Activated T-helper 1 cell treated with anti-CD3 and anti-CD28 coated beads, Interleukin-2, amount 50 U/mL, for 16 hours (primary cell): ENCODE results near the gene SUN1.

Experiments
- DNase-seq, 2 donors: peaks; one replicate each; pipeline ENCODE4 v3.0.0-alpha.2; 2020; ENCODE audit warnings: low read depth in 1 of 2, low spot score in 1 of 2

The SUN1 gene

DNA sequence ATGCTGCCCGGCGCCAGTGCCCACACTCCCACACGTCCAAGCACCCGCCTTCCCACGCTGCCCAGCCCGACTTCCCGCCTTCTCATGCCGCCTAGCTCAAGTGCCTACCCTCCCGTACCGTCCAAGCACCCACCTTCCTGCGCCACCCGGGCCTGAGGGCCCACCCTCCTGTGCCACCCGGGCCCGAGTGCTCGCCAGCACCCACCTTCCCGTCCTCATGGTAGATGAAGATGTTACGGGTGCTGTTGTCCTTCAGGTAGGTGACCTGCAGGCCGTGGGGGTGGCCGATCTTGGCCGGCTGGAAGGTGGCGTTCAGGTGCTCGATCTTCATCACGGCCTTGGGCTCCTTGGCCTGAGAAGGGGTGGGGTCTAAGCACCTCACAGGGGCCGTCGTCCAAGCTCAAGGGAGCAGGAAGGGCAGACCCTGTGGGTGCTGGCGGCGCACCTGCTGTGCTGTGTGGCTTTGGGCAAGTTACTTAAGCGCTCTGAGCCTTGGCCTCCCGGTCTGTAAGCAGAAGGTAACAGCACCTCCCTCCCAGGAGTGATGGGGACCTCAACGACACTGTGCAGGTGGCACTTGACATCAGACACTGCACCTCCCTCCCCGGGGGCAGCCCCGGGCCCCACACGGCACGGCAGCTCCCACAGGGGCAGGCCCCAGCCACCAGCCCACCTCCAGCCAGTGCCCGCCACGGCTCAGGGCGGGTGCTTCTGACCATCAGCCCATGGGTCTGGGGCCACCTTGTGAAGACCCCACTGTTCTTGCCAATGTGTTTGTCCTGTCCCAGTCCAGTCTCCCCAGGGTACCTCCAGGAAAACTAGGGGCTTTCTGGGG is 71.9 kb downstream of the SUN1 start:
- no peak for DNase-seq

DNA sequence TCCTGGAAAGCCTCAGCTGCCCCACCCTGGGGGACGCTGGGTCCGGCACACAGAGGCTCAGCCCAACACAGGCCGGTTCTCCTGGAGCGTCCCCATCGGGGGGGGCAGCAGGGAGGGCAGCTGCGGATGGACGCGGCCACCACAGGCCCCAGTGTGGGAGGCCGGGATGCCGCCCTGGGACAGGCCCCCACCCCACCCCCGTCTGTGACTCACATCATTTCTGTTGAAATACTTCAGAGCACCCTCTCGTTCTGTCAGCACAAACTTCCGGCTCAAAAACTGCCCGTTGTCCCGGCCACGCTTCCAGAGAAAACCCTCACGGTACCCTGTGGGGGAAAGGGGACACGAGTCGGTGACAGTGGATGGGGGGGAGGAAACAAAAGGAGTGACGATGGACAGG is 72.6 kb downstream of the SUN1 start:
- DNase-seq = no peak

DNA sequence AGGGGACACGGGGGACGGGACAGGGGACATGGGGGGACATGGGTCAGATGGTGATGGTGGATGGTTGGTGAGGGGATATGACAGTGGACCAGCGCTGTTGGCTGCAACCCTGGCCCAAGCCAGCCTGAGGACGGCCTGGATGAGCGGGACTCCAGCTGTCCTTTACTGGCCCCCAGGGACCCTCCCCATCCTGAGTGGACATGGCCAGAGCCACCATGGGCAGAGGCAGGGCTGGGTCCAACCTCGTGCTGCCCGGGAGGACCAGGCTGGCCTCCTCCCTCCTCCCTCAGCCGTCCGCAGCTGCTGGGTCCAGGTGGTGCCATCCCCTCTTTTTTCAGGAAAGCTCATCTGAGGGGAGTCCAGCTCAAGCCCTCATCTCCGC is 74.5 kb downstream of the SUN1 start:
- no peak for DNase-seq

DNA sequence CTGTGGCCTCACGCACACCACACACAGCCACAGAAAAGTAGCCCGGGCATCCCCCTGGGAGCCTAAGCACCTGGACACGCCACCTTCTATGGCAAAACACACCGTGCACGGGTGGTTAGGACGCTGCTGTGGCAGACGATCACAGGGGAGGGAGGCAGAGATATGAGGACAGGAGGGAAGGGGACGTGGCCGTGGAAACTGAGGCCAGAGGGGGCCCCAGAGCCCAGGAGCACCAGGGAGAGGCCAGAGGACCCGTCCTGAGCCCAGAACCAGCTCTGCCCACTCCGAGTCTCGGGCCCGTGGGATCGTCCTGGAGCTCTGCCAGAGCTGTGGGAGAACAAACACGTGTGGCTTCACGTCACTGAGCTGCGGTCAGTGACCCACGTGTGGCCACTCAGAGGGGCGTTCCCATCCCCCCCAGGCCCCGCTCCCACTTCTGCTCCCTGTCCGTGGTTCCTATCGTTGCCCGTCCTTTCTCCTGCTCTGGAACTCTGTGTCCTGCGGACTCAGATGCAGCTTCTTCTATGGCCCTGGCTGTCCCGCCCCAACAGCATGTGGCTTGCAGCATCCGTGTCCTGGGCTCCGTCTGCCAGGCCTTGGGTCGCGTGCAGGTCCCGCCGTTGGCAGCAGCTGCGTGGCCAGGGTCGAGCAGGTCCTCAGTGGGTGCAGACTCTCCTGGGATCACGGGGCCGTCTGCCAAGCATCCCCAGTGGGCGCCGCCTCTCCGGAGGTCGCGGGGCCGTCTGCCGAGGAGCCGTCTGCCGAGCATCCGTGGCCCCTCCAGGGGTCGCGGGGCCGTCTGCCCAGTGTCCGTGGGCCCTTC is 75.1 kb downstream of the SUN1 start:
- DNase-seq = no peak

DNA sequence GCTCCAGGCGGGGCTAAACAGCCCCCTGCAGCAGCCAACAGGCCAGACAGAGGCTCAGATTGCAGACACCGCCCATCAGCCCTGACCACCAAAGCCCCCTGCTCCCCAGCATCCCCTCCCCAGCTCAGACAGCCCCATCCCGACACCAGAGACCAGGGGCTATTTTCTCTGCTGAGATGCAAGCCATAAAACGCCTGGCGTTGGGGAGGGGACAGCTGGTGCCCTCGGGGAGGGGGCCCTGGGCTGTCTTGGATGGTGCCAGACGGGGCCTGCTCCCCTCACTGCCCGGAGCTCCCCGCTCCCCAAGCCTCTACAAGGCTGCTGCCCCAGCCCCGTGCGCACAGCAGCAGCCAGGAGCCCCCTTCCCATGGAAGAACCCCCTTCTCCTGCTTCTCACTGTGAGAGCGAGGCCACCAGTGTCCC is 75.9 kb downstream of the SUN1 start:
- DNase-seq = no peak

DNA sequence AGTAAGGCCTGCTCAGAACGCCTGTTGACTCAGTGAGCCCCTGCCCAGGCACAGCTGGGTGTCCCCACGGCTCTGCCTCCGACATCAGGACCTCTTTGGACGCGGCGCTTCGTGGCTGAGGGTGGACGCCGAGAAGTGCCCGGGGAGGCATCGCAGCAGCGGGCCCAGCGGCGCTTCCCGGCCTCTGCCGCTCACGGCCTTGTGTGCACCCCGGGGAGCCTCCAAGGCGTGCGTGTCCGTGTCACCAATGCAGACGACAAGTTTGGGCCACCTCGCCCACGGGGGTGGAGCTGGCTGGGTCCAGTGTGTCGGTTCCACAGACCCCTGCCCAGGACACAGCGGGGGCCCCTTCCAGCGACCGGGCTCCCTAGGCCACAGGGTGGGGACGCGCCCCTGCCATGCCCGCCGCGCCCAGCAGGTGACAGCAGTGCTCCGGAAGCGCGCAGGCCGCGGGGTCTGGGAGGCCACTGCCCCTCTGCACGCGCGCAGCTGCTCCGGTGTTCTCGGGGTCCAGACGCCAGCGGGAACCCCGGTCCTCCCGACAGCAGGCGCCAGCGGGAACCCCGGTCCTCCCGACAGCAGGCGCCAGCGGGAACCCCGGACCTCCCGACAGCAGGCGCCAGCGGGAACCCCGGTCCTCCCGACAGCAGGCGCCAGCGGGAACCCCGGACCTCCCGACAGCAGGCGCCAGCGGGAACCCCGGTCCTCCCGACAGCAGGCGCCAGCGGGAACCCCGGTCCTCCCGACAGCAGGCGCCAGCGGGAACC is 76.5 kb downstream of the SUN1 start:
- DNase-seq = peak; percentile 51 to 52

DNA sequence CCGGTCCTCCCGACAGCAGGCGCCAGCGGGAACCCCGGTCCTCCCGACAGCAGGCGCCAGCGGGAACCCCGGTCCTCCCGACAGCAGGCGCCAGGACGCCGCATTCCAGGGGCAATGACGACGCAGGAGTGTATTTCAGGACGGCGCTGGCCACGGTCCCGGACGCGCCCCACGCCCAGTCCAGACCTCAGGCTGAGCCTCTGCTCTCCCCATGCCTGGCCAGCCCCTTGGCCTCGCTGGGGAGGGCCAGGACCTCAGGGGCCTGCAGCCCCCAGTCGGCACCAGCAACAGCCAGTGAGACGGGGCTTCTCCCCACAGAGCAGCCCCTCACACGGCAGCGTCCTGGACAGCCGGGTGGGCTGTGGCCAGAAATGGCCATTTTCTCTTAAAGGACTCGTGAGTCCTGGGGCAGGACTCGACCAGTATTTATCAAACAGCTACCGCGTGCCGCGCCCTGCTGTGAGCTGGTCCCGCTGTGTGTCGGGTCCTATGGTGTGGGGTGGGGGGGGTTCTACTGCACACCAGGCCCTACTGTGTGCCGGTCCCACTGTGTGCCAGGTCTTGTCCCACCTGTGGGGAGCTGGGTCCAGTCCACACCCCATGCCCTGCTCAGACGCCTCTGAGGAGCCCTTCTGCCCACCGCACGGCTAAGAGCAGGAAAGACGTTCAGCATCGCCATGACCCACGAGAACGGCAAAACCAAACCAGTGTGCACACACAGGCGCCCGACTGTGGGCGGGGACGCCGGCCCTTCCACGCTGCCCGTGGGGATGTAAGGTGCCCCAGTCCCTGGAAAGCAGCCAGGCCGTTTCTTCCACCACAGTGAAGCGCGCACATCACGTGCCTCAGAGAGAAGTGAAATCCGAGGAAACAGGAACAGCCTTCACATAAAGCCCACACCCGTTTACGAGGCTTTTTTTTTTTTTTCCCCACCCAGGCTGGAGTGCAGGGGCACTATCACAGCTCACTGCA is 77.4 kb downstream of the SUN1 start:
- no peak for DNase-seq

DNA sequence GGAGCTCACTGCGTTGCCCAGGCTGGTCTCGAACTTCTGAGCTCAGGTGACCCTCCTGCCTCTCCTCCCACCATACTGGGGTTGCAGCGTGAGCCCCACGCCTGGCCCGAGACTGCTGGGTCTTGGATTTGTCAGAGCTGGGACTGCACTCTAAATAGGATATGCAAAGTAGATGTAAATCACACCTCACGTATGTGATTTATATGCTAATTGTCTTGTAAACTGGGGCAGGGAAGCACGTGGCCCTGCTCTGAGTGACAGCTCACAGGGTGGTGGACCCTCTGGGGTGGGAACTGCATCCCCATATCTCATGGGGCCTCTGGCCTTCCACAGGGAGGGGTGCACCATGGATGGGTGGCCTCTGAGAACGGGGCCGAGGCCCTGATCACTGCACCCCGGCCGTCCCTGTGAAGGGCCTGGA is 78.2 kb downstream of the SUN1 start:
- DNase-seq = no peak

DNA sequence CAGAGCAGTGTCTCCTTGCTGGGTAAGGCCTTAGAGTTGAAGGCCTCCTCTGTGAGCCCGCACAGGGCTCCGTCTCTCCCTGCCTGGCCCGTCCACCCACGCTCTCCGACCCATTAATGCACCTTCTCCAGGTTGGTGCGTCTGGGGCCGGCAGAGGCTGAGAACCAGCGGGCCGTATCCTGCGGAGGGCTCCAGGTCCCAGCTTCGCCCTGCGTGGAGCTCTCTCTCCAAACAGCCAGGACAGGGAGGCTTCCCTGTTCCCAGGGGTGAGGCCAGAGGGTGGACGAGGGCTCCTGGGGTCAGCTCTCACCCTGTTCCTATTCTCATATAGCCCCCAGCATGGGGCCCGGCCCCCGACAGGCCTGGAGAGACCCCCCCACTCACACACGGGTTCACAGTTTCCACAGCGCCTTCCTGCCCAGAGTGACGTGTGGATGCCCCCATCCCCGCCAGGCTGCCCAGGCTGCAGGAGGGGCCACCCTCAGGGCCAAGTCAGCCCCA is 78.7 kb downstream of the SUN1 start:
- DNase-seq = no peak

DNA sequence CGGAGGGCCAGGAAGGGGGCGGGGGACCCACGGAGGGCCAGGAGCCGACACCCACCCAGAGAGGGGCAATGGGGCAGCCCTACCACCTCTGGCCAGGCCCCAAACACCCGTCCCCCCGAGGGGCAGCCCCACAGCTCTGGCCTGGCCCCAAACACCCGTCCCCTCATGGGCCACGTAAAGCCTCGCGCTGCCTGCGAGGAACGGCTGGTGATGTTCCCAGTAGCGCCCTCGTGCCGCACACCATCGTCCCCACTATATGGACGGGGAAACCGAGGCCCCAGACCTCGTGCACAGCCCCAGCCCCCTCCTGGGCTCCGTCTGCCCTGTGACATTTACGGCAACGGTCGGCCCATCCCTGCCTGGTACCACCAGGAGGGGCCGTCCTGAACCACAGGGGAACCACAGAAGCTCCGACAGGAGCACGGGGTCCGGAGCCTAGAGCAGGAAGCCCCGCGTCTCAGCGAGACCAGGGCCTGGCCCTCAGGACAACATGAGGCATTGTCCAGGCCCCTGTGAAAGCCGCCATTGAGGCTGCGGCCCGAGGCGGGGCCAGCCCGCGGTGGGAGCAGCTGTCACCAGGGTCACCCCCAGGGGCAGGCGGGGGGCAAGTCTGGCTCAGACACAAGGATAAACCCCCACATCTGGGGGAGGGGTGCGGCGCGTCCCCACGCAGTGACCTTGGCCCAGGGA is 79.7 kb downstream of the SUN1 start:
- no peak for DNase-seq

DNA sequence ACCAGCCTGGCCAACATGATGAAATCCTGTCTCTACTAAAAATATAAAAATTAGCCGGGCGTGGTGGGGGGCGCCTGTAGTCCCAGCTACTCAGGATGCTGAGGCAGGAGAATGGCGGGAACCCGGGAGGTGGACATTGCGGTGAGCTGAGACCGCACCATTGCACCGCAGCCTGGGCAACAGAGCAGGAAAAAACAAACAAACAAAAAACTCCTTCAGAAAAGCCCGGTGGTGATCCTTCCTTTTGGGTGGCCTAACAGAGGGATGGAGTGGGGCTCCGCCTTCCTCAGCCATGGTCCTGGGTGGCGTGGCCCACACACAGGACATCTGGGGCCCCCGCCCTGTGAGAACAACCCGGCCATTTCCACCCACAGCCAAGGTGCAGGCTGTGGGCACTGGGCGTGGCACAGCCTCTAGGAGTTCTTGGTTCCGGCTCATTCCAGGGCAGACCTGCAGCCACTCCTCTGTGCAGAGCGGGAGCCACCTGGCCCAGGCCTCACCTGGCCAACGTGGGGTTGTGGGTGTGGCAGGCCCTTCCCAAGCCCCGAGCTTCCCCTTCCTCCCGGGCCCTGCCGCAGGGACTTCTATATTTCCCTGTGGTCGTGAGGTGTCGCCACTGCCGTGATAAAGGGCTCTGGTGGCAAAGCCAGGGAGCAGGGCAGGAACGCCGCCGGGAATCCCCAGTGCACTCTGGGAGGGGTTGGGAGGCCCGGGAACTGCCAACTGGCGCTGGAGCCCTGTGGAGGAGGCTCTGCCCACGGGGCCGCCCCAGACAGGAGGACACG is 81.7 kb downstream of the SUN1 start:
- no peak for DNase-seq

DNA sequence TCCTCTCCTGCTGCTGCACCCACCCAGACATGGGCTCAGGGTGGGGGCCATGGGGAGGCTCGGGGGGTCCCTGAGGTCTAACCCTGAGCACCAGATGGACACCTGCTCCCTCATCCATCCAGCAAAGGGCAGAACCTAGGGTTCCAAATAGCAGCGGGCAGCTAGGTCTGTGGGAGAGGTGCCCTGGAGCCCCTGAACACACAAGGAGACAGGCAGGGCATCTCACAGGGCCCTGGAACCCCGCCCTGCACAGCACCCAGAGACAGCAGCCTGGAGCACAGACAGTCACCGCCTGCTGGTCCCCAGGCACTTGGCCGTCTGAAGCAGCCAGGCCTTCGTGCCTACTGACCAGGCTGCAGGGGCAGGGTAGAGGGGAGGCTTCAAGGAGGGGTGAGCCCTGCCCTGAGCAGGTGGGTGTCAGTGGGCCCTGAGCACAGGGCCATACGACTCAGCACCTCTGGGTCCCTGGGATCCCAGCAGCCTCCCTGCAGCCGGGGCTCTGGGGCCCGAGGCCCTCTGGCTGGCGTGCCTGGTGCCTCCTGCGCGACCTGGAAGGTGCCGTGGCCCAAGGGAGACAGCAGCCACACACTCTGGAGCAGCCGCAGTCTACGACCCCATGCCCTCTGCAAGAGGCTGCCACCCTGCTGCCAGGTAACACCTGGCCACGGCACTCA is 82.4 kb downstream of the SUN1 start:
- no peak for DNase-seq

DNA sequence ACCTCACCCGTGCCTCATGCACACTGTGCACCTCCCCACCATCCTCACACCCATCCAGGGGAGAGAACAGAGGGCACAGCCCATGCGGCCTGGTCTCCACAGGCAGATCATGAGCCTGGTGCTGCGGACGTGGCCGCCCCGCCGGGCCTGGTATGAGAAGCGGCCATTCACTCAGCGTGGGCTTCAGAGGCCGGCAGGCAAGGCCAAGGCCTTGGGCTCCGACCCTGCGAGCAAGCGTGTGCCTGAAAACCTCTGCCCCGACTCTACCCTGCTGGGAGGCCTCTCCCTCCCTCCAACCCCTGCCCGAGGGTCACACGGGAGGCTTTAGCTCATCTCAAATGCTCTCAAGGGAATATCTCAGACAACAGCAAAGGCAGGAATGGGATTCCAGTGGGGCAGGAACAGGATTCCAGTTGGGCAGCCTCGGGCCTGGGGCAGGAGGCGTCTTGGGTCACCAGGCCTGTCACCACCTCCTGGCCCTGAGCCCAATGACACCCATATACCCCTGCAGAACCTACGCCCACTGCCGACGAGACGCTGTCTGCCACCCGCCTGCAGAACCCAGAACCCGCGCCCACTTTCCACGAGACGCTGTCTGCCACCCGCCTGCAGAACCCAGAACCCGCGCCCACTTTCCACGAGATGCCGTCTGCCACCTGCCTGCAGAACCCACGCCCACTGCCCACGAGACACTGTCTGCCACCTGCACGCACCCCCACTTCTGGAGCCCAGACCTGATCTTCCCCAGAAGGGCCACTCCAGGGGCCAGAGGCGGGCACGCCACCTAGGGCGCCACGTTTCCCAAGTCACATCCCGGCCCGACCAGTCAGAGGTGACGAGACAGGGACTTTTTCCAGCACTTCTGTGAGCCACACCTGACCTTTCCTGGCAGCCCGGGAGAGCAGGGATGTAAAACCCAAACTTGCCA is 83.3 kb downstream of the SUN1 start:
- no peak for DNase-seq

DNA sequence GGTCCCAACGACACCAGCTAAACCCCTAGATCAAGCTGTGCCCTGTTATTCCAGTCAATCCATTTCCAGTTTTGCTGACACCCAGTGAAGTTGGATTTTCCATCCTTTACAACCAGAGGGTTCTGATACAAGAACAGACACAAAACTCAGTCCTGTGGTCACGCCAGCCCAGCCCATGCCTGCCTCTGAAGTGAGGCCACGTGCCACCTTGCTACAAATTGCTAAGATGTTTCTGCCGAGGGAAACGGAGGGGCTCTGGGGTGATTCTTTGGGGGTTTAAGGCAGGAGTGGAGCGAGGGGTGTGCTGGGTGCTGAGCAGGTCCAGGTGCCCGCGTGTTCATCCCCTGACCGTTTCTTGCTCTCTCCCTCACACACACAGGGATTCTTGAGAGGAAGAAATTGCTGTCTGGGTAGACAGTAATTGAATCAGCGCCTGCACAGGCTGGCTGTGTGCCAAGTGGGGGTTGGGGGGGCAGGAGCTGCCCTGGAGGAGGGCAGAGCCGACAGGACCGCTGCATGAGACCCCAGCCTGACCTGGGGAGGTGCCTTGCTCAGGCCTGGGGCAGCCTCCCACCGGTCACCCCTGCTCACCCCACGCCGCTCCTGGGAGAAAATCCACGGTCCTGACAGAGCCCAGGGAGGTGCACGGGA is 84.1 kb downstream of the SUN1 start:
- DNase-seq = no peak

DNA sequence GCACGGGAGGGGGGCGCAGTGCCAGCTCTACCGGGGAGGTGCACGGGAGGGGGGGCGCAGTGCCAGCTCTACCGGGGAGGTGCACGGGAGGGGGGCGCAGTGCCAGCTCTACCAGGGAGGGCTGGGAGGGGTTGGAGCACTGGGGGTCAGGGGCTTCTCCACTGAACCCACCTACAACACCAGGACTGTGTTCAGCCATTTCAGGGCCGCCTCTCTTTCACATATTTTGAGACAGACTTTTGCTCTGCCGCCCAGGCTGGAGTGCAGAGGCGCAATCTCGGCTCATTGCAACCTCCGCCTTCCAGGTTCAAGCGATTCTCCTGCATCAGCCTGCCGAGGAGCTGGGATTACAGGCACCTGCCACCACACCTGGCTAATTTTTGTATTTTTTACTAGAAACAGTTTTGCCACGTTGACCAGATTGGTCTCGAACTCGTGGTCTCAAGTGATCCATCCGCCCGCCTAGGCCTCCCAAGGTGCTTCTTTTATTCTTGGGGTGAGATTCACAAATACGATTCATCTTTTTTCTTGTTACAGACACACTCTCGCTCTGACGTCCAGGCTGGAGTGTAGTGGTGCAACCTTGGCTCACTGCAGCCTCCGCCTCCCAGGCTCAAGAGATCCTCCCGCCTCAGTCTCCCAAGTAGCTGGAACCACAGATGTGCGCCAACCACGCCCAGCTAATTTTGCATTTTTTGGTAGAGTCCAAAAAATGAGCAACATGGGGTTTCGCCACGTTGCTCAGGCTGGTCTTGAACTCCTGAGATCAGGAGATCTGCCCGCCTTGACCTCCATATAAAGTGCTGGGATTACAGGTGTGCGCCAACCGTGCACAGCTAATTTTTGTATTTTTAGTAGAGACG is 85.2 kb downstream of the SUN1 start:
- no peak for DNase-seq

DNA sequence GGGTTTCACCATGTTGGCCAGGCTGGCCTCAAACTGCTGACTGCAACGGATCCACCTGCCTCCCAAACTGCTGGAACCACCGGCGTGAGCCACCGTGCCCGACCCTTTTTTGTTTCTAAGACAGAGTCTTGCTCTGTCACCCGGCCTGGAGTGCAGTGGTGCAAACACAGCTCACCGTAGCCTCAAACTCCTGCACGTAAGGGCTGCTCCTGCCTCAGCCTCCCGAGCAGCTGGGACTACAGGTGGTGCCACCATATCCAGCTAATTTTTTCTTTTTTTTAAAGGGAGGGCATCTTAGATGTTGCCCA is 85.8 kb downstream of the SUN1 start:
- no peak for DNase-seq
